Sigmoid colon (tissue), 3 donors: ENCODE data around the gene TTLL10.

Experiments
- POLR2A ChIP-seq, 2 donors: fragments of 450-650 bp; IDR thresholded peaks; one replicate each; pipeline ENCODE4 v1.6.1; 2016; ENCODE audit warnings: antibody characterized with exemption in 2 of 2, mild to moderate bottlenecking in 2 of 2, moderate library complexity in 2 of 2
- TF ChIP-seq, protein P1 (sequence below), 4 experiments: fragments of 450-650 bp in 3 of 4; fragments of 200-600 bp in 1 of 4; IDR thresholded peaks; one replicate each; pipeline ENCODE4 v1.5.1; 2016 to 2019; ENCODE audit warnings: antibody characterized with exemption in 4 of 4, mild to moderate bottlenecking in 3 of 4, moderate library complexity in 2 of 4

DNA sequence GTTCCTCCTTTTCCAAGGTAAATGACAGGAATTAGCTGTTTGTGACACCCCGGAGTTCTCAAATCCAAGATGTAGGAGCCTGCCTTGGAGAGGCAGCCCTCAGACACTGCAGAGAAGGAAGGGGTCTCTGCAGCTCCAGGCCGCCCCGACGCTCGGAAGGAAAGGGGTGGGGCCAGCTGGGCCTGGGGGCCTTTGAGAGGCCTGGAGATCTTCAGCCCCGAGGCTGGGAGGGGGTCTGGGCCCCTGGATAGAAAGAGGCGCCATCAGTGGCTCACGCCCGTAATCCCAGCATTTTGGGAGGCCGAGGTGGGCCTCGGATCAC is 33.9 kb downstream of the TTLL10 start:
- TF ChIP-seq, protein P1, sequence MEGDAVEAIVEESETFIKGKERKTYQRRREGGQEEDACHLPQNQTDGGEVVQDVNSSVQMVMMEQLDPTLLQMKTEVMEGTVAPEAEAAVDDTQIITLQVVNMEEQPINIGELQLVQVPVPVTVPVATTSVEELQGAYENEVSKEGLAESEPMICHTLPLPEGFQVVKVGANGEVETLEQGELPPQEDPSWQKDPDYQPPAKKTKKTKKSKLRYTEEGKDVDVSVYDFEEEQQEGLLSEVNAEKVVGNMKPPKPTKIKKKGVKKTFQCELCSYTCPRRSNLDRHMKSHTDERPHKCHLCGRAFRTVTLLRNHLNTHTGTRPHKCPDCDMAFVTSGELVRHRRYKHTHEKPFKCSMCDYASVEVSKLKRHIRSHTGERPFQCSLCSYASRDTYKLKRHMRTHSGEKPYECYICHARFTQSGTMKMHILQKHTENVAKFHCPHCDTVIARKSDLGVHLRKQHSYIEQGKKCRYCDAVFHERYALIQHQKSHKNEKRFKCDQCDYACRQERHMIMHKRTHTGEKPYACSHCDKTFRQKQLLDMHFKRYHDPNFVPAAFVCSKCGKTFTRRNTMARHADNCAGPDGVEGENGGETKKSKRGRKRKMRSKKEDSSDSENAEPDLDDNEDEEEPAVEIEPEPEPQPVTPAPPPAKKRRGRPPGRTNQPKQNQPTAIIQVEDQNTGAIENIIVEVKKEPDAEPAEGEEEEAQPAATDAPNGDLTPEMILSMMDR (IDR thresholded peaks at IDR 0.05): no peak
- no peak for TF ChIP-seq POLR2A (IDR thresholded peaks at IDR 0.05)
